K562 (cell line): ENCODE data around the gene TCOF1. TPM values are rescaled to one million over a fixed set of nuclear protein-coding genes. Genes with fewer than 3 reads are reported as not detected.

ENCODE experiments used
- E2F1 ChIP-seq: sonication (generic); formaldehyde crosslinking; IDR thresholded peaks from 2 replicates; pipeline ENCODE4 v1.8.1; 2023; ENCODE audit warnings: mild to moderate bottlenecking, missing genetic modification reagents, moderate library complexity
- GTF2F1 ChIP-seq: IDR thresholded peaks from 2 replicates; pipeline ENCODE4 v1.6.1; 2011; ENCODE audit warnings: low read depth, low read length, improper control_type of control experiment
- HDAC6 ChIP-seq: IDR thresholded peaks from 2 replicates; pipeline ENCODE4 v1.6.1; 2012; ENCODE audit warnings: low read depth, mild to moderate bottlenecking, control low read depth, inconsistent platforms, low read length, moderate library complexity
- MYBL2 ChIP-seq, 2 experiments: fragments of 450-650 bp in 1 of 2; sonication (generic) in 1 of 2; formaldehyde crosslinking in 1 of 2; IDR thresholded peaks; 2 replicates each; pipeline versions ENCODE4 v1.6.1 to v1.8.1; 2017 to 2022; ENCODE audit warnings: borderline replicate concordance in 1 of 2, inconsistent platforms in 1 of 2, low read depth in 1 of 2, mild to moderate bottlenecking in 1 of 2, missing genetic modification reagents in 1 of 2, moderate library complexity in 1 of 2
- NUFIP1 ChIP-seq: fragments of 450-650 bp; IDR thresholded peaks from 2 replicates; pipeline ENCODE4 v1.6.1; 2018; ENCODE audit not compliant: partially characterized antibody
- STAT6 ChIP-seq: sonication (generic); formaldehyde crosslinking; IDR thresholded peaks from 2 replicates; pipeline ENCODE4 v1.8.1; 2023; ENCODE audit warnings: mild to moderate bottlenecking, missing genetic modification reagents
- THAP12 ChIP-seq: fragments of 250-450 bp; sonication (Bioruptor Pico); IDR thresholded peaks from 2 replicates; pipeline ENCODE4 v1.9.0; 2021; ENCODE audit warnings: mild to moderate bottlenecking, inconsistent platforms
- ZNF318 ChIP-seq, 2 experiments: fragments of 450-650 bp; IDR thresholded peaks; 2 replicates each; pipeline ENCODE4 v1.6.1; 2016; ENCODE audit warnings: mild to moderate bottlenecking in 2 of 2, borderline replicate concordance in 1 of 2, low read depth in 1 of 2, moderate library complexity in 1 of 2
- ZNF449 ChIP-seq: fragments of 250-450 bp; sonication (Bioruptor Pico); IDR thresholded peaks from 2 replicates; pipeline ENCODE4 v1.8.0; 2022; ENCODE audit warnings: moderate library complexity, mild to moderate bottlenecking, inconsistent platforms
- polyA plus RNA-seq, 8 experiments: library from polyadenylated mRNA; depleted of rRNA in 4 of 8; stranded (reverse) in 5 of 8; unstranded in 3 of 8; fragments of >200 nt; fragmentation: Nextera tagmentation in 2 of 8; fragmentation: Illumina TruSeq in 1 of 8; extraction: Ambion mirVana in 2 of 8; extraction: Trizol in 1 of 8; gene quantifications; 2 replicates each; pipeline versions ENCODE4 v1.2.1 to v1.2.3, GENCODE V29; 2011 to 2014; ENCODE audit warnings: inconsistent platforms in 1 of 8, missing spikeins in 1 of 8
- total RNA-seq, 7 experiments: library from RNA; depleted of rRNA in 6 of 7; stranded (reverse); fragments of >200 nt in 6 of 7; fragmentation: Illumina TruSeq in 2 of 7; extraction: Trizol in 2 of 7; gene quantifications; 2 replicates each; pipeline versions ENCODE4 v1.2.1 to v1.2.3, GENCODE V29; 2011 to 2021; ENCODE audit warnings: low replicate concordance in 1 of 7

Gene TCOF1
- total and polyA plus RNA-seq, 9 of the 15 experiments (the other 6 are each of a cell fraction or from before 2014, with no cell fraction given) = 9.8 to 134 (median 61.7) TPM

GRCh38 chr5:150340614-150341255, 16.8 kb upstream of the TCOF1 start (continued):
- TF ChIP-seq ZNF318 (IDR thresholded peaks at IDR 0.05; ENCODE audit: borderline replicate concordance in 1 of 2, low read depth in 1 of 2) (no peak), ZNF449 (CRISPR knock-in tag) (no peak), NUFIP1 (no peak), THAP12 (CRISPR knock-in tag) (no peak), GTF2F1 (no peak), HDAC6 (no peak), STAT6 (CRISPR knock-in tag) (no peak), E2F1 (CRISPR knock-in tag) (no peak), MYBL2 (IDR thresholded peaks at IDR 0.05; ENCODE audit: low read depth) (no peak), MYBL2 (CRISPR knock-in tag; IDR thresholded peaks at IDR 0.05; ENCODE audit: borderline replicate concordance) (no peak)
